Measurements from ENCODE around the gene PALD1.

The PALD1 gene

GRCh38 chr10:70615784-70616522, 137.4 kb downstream of the PALD1 start:
- FAIRE-seq, result no peak

DNA sequence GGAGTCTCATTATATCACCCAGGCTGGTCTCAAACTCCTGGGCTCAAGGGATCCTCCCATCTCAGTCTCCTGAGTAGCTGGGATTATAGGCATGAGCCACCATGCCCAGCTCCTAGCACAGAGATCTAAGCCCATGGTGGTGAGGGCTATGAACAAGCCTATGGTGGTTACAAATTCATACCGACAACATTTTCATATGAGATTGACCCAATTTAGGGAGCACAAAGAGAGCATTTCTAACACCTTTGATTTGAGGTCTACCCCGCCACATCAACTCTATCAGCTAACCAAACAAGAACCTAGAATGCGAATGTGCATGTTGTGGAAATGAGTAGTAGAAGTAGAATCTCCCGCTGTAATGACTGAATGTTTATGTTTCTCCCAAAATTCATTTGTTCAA, 138.2 kb downstream of the PALD1 start:
- FAIRE-seq, result no peak

All from TTC549 (cell line).